Measurements from ENCODE around the gene HLA-E.

- TF ChIP-seq CTCF (IDR thresholded peaks at IDR 0.05) (no peak), POLR2AphosphoS5 (IDR thresholded peaks at IDR 0.05) (no peak)
Observed at GRCh38 chr6:30446259-30446658, 43.0 kb upstream of the HLA-E start.

Measured in sigmoid colon (tissue), 4 donors.